ENCODE measurements around the gene COL7A1. TPM values are rescaled to one million over a fixed set of nuclear protein-coding genes. Genes with fewer than 3 reads are reported as not detected.

The COL7A1 gene
- total and polyA plus RNA-seq, 2 of the 13 experiments (the other 11 are each of a cell fraction or from before 2014, with no cell fraction given): 2.7 to 11.7 TPM

GRCh38 chr3:48594417-48595049 lies 596 bp downstream of the COL7A1 start:
- no peaks in the 10 kb centered on the region for H3K27me3 ChIP-seq (ENCODE audit: control insufficient read depth in 1 of 2, insufficient read depth in 2 of 2, low read length in 2 of 2)
- H3K36me3 ChIP-seq (replicated peaks in 1 of 2; ENCODE audit: control insufficient read depth in 1 of 2, insufficient read depth in 2 of 2, low read length in 2 of 2): peaks cover 6 to 19% of the 10 kb centered on the region in 2 experiments; a peak in 4 of 5 replicates
- peak overlapping the region; percentile 75 for H3K4me2 ChIP-seq (ENCODE audit: low read depth, low read length)
- H4K20me1 ChIP-seq (ENCODE audit: insufficient read depth, low read length): 0 out of 2 replicates have a peak, but pooled peaks cover 8% of the 10 kb centered on the region
- H3K4me3 ChIP-seq (replicated peaks in 1 of 3; ENCODE audit: insufficient read depth in 1 of 3, low read depth in 2 of 3, low read length in 3 of 3): peak overlapping the region; percentile 15 to 57 (median 40); a peak in 4 of 6 replicates
- POLR2A ChIA-PET: interaction anchor here (1.0 kb wide), 1 partner anchor 29 kb away, joined by 3 read pairs; no protein-coding TSS in a partner anchor
- CTCF ChIA-PET (ENCODE audit: low intra/inter-chr PET ratio, low total read pairs): no interaction called here
- H3K4me1 ChIP-seq (ENCODE audit: insufficient read depth, low read length): peaks cover 45% of the 10 kb centered on the region
- H3K9ac ChIP-seq (ENCODE audit: insufficient read depth, low read depth, low read length): peak overlapping the region; percentile 43; the same call in 1 of the 2 replicates
- WGBS (ENCODE audit: low lambda C conversion rate): 57% methylated on average over 28 of the region's 39 CpGs
- H3K79me2 ChIP-seq (ENCODE audit: insufficient read depth, low read length): no peaks in the 10 kb centered on the region
- no peak overlapping the region for H2AFZ ChIP-seq (ENCODE audit: low read length)
- intact Hi-C loops (cut with micrococcal nuclease; ENCODE audit: unreplicated experiment): no loop called here
- H3K9me3 ChIP-seq (ENCODE audit: low read length): no peaks in the 10 kb centered on the region
- in situ Hi-C loops (cut with HindIII; ENCODE audit: extremely low pct_ligation_motif_present, low pct_unique_long_range_greater_than_20kb): no loop called here
- no TSS peak for BruUV-seq (replicated peaks)
- no peak overlapping the region for H3K27ac ChIP-seq (ENCODE audit: extremely low read length, insufficient read depth, low read length)
- FAIRE-seq (no peak), DNase-seq (ENCODE audit: low spot score) (no peak), ATAC-seq (peak; percentile 22)
- TF ChIP-seq ZSCAN30 (CRISPR knock-in tag; IDR thresholded peaks at IDR 0.05): no peak
- peak; percentile 96 for TF ChIP-seq ZBTB38 (CRISPR knock-in tag; IDR thresholded peaks at IDR 0.05)
- TF ChIP-seq NCOA1 (CRISPR knock-in tag; IDR thresholded peaks at IDR 0.05): no peak
- TF ChIP-seq ONECUT2 (CRISPR knock-in tag; IDR thresholded peaks at IDR 0.05): no peak
- TF ChIP-seq ZNF687 (CRISPR knock-in tag; IDR thresholded peaks at IDR 0.05): peak; percentile 74
- peak; percentile 48; the same call in 1 of the 2 replicates for TF ChIP-seq ZBTB4 (CRISPR knock-in tag; IDR thresholded peaks at IDR 0.05; ENCODE audit: borderline replicate concordance)
- peak; percentile 76 for TF ChIP-seq ZFX (CRISPR knock-in tag; IDR thresholded peaks at IDR 0.05; ENCODE audit: low read depth)
- peak; percentile 58; the same call in 1 of the 2 replicates for TF ChIP-seq ZFY (CRISPR knock-in tag; IDR thresholded peaks at IDR 0.05)
- 0 out of 2 replicates have a peak, but pooled peaks have one; percentile 3 for TF ChIP-seq CTCF (CRISPR knock-in tag; IDR thresholded peaks at IDR 0.05)
- no peak for TF ChIP-seq ARNT (IDR thresholded peaks at IDR 0.05)
- no peak for TF ChIP-seq ZNF703 (CRISPR knock-in tag; IDR thresholded peaks at IDR 0.05; ENCODE audit: borderline replicate concordance)
- 0 out of 2 replicates have a peak, but pooled peaks have one; percentile 19 for TF ChIP-seq HDAC1 (CRISPR knock-in tag; IDR thresholded peaks at IDR 0.05)
- TF ChIP-seq ZNF879 (CRISPR knock-in tag; IDR thresholded peaks at IDR 0.05): no peak

Data from HepG2 (cell line).